T follicular helper cell (primary cell): ENCODE results near the gene ZNF423.

ENCODE experiments used
- DNase-seq: peaks from one replicate; pipeline ENCODE4 v3.0.0-alpha.2; 2020; ENCODE audit warnings: low read depth

The ZNF423 gene

DNA sequence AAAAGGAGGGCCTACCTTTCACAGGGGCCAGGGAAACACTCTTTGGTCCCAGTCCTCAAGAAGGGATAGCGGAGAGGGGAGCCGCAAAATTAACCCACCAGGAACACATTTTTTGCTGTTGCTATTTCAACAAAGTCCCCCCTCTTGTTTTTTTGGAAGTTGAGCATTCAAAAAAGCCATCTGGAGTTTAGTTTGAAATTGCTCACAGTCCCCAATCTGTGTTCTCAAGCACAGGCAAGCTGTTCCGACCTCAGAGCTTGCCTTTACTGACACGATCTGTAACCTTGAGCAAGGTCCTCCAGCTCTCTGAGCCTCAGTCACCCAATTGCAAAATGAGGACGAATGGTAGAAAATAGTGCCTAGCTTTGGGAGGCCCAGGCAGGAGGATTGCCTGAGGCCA, 131.1 kb downstream of the ZNF423 start:
- DNase-seq = no peak

- no peak for DNase-seq
Observed at GRCh38 chr16:49723310-49723709, 132.6 kb downstream of the ZNF423 start.

GRCh38 chr16:49720225-49720624, 135.7 kb downstream of the ZNF423 start:
- DNase-seq = no peak

GRCh38 chr16:49717689-49718088, 138.2 kb downstream of the ZNF423 start:
- no peak for DNase-seq

DNA sequence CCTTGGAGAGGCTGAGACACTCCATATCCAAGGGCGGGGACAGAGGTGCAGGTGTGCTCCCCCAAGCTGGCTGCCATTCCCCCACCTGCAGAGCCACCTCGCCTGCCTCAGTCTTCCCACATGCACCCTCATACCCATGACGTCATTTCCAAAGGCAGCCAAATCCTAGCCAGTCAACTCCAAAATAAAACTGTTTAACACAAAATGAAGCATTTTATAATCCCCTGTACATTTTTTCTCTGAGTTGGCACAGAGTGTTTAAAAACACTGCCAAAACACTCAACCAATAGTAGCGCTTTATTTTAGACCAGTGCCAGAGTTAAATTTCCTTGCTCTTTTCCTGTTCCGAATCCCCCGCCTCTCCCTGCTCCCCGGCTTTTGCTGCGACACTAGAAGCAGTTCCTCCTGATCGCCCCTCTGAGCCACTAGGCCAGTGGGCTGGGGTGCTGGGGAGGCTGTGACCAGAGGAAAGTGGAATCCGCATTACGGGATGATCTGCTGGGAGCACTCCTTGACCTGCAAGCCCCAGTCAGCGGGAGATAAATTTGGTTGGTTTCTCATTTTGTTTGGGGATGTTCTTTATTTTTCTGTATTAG, 139.5 kb downstream of the ZNF423 start:
- DNase-seq = no peak

DNA sequence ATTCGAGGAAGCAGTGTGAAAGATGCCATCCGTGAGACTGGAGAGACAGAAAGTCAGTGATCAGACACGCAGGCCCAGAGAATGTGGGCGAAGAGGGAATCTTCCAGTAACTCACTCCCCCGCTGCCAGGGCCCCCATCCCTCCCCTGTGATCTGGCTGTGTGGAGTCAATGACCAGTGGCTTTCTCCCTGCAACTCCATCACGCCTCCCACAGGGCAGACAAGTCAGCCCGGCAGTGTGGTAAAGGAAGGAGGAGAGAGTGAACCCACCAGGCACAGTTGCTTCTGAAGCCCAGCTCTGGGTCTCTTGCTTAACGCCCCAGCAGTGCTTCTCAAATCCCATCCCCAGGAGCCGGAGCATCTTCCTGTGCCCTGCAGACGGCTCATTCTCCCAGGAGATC, 142.1 kb downstream of the ZNF423 start:
- DNase-seq = no peak

- no peak for DNase-seq
Observed at GRCh38 chr16:49712542-49712941, 143.4 kb downstream of the ZNF423 start.

DNA sequence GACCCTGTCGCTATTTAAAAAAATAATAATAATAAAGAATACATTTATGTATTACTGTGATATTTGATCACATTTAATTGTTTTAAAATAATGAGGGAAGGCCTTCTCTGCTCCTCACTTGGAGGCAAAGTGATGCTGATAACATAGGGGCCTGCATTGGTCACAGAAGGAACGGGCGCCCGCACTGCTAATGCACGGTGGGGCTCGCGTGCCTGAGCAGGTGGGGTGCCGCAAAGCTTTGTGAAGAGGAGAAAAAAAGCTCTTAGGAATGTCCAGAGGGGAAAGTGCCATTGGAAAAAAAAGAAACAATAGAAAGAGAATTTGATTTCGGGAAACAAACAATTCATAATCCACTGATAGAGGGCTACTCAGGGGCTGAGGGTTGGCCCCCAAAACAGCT, 143.8 kb downstream of the ZNF423 start:
- no peak for DNase-seq

DNA sequence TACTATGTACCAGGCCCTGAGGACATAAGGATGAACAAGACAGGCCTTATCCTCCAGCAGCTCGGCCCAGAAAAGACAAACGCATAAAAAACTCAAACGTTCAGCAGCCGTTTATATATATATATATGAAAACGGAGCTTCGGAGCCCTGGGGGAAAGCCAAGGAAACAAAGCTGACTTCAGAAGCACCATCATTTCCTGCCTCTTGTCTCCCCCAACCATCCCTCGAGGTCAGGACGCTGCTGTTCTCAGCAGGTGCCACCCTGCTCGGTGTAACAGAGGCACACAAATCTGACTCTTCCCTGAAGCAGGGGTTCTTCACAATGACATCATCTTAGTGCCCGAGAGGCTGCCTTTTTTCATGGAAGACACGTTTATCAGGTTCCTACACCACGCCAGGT, 146.9 kb downstream of the ZNF423 start:
- DNase-seq = no peak

- DNase-seq = no peak
Observed at GRCh38 chr16:49708491-49708890, 147.4 kb downstream of the ZNF423 start.

DNA sequence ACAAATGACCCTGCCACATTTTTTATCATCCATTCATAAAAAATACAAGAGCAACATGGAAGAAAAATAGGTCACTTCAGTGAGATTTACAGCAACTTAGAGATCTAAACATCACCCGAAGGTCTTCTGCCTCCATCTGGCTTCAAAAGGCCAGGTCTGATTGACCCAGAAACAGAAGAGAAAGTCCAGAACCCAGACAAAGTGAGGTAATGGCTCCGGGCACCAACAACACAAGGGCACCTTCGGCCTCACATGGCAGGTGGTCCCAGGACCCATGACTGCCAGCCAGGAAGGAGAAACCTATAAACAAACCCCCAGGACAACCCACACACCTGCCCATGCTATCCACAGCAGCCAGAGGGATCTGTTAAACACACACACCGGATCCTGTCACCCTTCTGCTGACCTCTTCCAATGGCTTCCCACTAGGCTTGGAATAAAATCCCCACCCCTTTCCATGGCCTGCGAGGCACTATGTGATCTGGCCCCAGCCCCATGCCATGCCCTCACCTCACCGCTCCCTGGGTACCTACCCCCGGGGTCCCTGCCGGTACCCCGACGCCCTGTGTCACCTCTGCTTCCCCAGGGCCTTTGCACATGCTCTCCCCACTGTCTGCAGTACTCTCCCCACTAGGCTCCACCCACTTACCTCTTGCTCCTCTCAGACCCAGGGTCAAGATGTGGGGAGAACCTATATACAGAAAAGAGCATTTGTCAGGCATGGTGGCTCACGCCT, 149.1 kb downstream of the ZNF423 start:
- DNase-seq = no peak

DNA sequence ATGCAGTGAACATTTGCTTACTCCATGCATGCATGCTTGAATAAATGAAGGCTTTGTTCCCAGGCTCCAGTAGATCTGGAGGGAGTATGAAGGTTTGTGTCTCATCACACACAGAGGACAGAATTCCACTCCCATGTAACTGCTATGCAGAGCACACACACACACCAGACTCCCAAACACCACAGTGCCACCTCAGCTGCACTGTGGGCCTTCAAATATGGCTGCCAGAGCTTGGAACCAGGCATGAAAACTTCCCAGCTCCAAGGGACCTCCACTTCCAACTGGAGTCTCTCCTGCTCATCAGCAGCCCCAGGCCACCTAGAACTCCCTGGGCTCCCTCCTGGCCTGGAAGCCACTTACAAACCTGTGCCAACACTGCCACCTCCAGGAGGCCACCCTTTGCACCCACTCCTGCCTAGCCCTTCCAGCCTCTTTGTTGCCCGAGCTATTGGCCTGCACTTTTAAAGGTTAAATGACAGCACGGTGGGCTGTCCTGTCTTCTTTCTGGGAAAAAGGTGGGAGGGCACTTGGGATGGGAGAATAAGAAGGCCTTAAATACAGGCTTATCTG, 151.2 kb downstream of the ZNF423 start:
- no peak for DNase-seq

GRCh38 chr16:49703483-49703882, 152.4 kb downstream of the ZNF423 start:
- no peak for DNase-seq

GRCh38 chr16:49701789-49702494, 154.0 kb downstream of the ZNF423 start:
- DNase-seq = no peak

GRCh38 chr16:49701065-49701685, 154.7 kb downstream of the ZNF423 start:
- DNase-seq = no peak

DNA sequence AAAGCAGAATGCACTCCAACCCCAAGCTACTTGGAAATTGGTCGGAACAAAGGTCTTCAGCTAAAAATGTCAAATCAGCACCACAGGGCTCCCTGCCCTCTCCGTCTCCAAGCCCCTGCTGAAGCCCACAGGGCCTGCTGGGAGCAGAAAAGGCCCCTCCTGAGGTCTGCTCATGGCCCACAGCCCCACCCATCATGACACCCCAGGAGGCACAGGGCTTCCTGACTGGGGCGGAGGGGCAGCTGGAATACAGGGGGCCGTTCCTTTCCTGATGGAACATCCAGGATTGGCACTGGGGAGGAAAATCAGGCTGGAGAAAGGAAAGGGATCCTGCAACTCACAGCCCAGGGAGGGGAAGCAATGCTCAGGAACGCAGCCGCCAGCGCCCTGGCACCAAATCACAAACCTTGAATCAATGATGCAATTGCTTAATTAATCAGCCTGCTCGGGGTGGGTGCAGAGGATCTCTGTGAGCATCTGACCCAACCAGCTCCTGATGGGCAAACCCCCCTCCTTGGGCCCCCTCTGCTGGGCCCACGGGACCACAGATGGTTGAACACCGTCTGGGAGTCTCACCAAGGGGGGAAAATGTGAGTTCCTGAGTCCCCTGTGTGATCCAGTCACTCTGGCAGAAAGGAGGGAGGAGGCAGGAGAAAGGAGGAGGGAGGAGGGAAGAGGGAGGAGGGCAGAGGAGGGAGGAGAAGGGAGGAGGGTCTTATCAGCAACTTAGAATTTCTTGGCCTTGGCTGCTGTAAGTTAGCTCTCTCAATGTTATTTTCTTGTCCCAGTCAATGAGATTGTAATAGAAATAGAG, 155.5 kb downstream of the ZNF423 start:
- DNase-seq = no peak

GRCh38 chr16:49699841-49700175, 156.1 kb downstream of the ZNF423 start:
- DNase-seq = no peak

DNA sequence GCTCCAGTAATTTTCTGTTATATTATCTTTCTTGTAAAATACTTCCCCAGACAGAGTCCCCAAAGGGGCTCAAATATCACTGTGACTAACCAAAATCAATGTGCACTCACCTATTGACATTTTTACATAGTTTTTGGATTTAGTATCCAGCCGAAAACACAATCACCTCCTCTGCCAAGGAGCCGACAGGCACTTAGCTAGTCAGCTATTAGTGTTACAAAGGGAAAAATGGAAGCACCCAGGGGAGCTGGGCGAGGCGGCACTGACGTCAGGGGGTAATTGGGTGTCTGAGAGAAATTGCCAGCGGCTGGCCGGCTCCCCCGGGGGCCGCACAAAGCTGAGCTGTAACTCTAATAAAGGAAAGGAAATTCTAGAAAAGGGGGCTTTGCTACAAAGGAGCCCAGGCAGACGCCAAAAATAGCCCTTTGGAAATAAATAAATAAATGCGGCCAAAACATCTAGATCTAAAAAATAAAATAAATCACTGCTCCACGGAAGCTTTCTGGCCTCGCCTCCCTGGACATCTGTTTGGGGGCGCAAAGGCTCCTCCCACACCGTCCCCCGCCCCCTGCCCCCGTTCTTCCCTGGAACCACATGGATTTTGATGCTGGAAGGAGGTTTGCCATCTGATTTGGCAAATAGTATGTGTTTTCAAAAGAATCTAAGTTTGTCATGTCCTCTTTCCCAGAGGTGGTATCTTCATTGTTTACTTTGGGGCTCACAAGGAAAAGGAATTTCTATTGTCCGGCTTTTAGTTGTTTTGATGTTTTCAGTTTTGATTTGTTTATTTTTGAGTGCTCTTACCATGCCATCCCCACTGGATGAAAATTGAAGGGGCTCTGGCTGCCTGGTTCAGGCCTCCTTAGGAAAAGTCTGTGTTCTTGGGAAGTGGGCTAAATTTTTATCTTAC, 156.7 kb downstream of the ZNF423 start:
- no peak for DNase-seq

GRCh38 chr16:49698453-49698815, 157.5 kb downstream of the ZNF423 start:
- no peak for DNase-seq

DNA sequence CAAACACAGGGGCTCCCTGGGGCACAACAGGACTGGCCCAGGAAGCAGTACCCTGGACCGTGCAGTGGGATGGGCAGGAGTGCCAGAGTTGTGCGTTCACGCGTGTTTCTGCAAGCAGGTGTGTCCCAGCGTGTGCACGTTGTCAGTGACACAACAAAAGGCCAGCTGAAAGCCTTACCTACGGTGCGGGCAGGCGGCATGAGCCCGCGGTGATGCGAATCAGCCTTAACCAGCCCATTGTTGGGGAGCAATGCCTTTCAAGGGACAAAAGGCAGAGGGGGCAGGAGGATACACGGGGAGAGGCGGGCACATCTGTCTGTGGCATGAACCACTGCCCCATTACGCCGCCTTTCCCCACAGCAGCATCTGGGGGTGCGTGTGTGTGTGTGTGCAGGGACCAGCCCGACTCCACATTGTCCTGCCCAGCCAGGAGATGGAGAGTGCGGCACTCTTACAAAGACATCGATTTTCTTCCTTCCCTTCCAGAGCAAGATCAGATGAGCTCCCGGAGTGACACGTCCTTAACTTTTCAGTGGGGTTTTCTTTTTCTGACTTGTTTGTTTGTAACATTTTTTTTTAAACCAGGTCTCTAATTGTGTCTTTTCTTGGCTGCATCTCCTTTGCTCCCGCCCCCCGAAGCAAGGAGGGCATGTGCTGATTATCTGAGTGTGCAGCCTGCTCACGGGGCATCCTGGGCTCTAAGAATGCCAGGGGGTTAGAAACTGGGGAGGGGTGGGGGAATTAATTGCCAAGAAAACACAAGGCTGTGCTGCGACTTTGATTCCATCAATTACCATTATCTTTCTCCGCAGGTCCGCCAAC, 158.1 kb downstream of the ZNF423 start:
- DNase-seq = no peak
